Non-pigmented ciliary epithelial cell (primary cell): ENCODE results near the gene CCDC97.
"Not testable (repeated sequence)": the region's sequence is repeated elsewhere in the genome, so short reads cannot be mapped to it uniquely, and the experiment has no call there.

Source experiments
- DNase-seq: peaks from one replicate; pipeline ENCODE4 v3.0.0-alpha.2; 2010; ENCODE audit warnings: low read depth

Gene CCDC97

GRCh38 chr19:41339936-41340335, 30.0 kb downstream of the CCDC97 start:
- no peak for DNase-seq

DNA sequence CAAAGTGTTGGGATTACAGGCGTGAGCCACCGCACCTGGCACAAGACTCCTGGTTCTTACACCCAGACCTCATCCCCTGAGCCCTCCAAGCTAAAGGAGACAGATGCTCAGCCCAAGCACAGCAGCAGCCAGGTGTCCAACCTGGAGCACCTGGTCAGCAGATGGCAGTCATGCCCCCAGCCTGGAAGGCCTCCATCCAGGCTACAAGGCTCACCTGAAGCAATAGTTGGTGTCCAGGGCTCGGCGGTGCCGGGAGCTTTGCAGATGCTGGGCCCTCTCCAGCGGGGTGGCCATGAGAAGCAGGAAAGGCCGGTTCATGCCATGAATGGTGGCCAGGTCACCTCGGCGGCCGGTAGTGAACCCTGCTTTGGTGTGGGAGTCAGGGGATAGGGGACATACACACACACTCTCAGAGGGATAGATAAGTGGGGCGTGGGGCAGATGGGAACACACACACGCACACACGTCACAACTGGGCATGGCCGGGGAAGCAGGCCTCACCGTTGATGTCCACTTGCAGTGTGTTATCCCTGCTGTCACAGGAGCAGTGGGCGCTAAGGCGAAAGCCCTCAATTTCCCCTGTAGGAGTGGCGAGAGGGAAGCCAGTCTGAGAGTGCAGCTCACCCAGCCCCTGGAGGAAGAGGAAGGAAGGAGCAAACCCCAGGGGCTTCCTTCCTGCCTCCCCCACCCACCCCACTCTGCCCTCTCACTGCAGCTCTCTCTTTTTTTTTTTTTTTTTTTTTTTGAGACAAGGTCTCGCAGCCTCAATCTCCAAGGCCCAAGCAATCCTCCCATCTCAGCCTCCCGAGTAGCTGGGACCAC, 31.9 kb downstream of the CCDC97 start:
- no peak for DNase-seq

DNA sequence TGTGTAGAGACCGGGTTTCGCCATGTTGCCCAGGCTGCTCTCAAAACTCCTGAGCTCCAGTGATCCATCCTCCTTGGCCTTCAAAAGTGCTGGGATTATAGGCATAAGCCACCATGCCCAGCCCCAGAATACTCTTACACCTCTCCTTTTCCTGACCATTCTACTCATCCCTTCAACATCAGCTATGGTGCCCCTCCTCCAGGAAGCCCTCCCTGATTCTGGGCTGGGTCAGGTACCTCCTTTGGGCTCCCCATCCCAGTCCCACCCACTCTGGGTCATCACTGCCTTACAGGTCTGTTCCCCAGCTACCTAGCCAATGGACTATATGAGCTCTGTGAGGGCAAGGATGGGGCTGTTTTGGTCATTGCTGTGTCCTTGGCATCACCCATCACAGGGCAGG, 34.2 kb downstream of the CCDC97 start:
- DNase-seq: no peak

GRCh38 chr19:41346916-41347315, 36.9 kb downstream of the CCDC97 start:
- DNase-seq: not testable (repeated sequence)

- DNase-seq: no peak
These were observed 40.9 kb downstream of the CCDC97 start for GRCh38 chr19:41350735-41351338.

DNA sequence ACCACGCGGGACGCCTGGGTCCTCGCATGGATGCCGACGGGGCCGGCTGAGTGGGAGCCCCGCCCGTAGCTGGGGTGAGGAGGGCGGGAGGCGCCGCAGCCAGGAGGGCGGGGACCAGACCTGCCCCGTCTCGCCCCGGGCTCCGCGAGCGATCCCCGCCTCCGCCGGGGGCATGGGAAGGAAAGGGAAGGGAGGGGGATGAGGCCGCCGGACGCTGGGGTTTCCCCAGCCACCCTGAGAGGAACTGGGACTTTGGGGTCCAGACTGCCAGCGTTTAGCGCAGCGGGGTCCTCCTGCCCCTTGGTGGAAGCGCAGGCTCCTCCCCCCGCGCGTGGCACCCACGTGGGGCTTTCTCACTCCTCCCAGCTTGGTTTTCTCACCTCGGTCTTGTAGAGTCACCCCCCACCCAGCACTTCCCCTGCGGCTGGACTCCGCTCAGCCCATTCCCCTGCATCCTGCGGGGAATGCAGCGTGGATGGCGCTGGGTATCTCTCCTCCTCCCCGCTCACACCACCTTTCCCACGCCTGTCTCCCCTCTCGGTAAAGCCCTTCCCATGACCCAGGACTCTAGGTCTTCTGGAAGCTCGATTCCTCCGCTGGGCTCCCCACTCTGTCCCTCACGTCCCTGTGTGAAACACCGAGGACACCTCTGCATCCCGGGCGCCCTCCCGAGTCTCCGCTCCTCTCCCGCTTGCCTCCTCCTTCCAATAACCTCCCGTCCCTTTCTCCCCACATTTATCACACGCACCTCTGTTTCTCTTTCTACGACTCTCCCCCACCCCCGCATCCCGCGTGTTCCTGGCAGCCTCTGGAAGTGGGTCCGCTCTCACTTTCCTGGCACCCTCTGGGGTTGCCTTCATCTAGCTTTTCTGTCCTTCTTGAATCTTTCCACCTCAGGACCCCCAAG, 41.6 kb downstream of the CCDC97 start:
- no peak for DNase-seq

- DNase-seq: no peak
These were observed 42.3 kb downstream of the CCDC97 start for GRCh38 chr19:41352279-41352608.

DNA sequence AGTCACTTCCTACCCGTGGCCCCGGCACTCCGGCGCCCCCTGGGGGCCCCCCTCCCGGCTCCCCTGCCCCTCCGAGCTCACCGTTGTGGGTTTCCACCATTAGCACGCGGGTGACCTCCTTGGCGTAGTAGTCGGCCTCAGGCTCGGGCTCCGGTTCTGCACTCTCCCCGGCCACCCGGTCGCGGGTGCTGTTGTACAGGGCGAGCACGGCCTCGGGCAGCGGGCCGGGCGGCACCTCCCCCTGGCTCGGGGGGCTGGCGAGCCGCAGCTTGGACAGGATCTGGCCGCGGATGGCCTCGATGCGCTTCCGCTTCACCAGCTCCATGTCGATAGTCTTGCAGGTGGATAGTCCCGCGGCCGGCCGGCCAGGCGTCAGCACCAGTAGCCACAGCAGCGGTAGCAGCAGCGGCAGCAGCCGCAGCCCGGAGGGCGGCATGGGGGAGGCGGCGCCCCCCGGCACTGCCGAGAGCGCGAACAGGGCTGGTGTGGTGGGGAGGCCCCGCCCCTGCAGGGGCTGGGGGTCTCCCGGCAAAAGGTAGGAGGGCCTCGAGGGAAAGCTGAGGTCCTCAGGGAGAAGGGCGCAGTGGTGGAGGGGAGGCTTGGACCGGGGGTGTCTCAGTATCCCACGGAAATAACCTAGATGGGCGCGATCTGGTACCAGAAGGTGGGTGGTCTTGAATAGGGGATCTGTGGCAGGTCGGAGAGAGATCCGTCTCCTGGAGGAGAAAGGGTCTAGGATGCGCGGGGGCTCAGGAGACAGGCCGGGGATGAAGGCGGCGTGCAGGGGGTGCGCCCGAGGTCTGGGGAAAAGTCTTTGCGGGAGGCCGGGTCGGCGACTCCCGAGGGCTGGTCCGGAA, 42.9 kb downstream of the CCDC97 start:
- DNase-seq: no peak

DNA sequence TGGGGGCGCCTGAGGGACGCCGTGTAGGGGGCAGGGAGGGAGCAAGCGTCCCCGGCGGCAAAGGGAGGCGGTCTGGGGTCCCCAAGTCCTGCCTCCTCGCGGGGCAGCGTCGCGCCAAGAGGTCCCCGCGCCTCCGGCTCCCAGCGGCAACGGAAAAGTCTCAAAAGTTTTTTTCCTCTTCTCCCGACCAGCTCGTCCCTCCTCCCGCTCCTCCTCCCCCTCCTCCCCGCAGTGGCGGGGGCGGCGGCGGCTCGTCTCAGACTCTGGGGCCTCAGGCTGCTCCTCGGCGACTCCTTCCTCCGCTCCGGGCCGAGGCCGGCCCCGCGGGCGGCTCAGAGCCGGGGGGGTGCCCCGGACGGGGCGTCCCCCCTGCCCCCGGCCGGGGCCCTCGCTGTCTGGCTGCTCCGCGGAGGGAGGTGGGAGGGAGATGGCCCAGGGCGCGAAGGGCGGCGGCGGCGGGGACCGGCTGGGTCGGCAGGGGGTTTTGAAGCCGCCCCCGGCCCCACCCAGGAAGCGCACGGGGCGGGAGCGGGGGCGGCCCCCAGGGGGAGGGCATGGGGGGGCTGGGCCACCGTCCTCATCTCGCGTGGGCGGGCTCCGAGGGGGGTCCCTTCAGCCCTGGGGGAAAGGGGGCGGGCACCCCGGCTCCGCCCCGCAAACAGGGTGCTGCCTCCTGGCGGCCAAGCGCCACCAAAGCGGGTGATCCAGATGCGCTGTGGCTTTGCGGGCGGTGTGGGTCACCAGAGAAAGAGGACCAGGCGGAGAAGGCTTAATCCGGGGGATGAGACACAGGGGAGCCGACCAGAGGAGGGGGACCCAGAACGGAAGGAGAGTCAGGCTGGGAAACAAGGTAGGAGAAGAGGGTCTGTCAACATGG, 43.7 kb downstream of the CCDC97 start, which contains the start of gene TGFB1:
Gene TGFB1 (minus strand): TSS at position 457 of the 877 bp plus-strand sequence. CDS start 878 bp downstream, outside the sequence.
- DNase-seq: peak; percentile 51

DNA sequence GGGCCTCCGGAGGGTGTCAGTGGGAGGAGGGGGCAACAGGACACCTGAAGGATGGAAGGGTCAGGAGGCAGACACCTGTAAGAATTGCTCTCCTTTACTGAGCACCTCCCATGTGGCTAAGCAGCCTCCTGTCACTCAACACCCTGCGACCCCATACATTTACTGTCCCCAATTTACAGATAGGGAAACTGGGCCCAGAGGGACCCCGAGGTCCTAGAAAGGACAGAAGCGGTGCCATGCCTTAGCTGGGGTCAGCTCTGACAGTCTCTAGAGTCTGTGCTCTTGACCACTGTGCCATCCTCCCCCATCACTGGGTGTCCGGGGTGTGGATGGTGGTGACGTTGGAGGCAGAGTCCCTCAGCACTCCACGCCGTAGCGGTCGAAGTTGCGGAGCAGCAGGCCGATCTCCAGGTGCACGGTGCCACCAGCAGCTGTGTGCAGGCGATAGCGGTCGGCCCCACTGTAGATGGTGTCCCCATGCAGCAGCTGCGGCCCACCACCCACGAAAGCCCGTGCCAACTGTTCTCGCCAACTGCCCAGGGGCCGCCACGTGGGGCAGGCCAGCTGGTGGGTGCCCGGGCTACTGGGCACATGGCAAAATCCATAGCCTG, 44.5 kb downstream of the CCDC97 start:
- DNase-seq: no peak

GRCh38 chr19:41355035-41355434, 45.1 kb downstream of the CCDC97 start:
- DNase-seq: no peak

GRCh38 chr19:41355802-41356201, 45.8 kb downstream of the CCDC97 start:
- no peak for DNase-seq

- DNase-seq: no peak
These were observed 47.2 kb downstream of the CCDC97 start for GRCh38 chr19:41356984-41357739.

- no peak for DNase-seq
These were observed 47.8 kb downstream of the CCDC97 start for GRCh38 chr19:41357746-41358145.

DNA sequence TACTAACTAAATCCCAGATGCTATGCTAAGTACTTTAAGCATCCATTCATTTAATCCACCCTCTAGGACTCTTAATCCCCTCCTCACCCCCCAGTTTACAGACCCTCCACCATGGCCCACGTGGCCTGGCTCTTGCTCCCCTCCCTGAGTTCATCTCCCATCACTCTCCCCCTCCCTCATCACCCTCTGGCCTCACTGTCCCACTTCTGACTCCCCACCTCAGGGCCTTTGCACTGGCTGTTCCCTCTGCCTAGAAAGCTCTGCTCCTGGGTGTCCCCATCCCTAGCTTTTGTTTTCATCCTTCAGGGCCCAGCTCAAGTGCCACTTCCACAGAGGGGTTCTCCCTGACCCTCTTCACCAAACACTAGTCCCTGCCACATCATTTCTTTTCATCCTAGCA, 49.8 kb downstream of the CCDC97 start:
- no peak for DNase-seq

DNA sequence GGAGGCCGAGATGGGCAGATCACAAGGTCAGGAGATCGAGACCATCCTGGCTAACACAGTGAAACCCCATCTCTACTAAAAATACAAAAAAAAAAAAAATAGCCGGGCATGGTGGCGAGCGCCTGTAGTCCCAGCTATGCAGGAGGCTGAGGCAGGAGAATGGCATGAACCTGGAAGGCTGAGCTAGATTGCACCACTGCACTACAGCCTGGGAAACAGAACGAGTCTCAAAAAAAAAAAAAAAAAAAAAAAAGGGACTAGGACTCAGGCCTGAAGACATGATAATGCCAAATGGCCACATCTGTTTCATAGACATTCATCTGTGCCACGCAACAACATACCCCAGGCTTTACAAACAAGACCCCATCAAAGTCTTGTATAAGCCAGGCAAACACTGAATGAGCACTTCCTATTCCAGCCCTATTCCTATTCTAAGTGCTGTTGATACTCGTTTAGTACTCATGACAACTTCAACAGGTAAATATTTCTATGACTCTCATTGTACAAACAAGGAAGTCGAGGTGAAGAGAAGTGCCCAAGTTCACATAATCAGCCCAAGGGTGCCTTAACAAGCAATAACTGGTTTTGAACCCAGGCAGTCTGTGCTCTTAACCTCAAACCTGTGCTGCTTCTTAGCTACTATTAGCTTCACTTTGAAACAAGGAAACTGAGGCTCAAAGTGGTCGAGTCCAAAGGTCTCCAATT, 52.3 kb downstream of the CCDC97 start:
- no peak for DNase-seq

DNA sequence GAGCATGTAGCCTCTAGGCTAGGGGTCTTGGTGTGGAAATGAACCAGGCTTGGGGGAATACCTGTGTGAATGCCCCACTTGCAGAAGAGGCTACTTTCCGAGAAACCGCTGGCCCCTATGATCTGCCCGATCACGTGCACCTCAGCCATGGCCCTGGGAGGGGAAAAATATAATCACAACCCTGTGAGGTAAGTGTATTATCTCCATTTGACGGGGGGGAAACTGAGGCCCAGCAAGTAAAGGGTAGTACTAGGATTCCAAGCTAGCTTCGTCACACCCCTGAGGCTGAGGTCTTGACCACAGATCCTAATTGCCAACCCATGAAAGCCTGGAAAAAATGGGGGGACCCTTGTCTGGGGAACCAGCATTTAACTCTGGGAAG, 53.4 kb downstream of the CCDC97 start:
- DNase-seq: no peak

DNA sequence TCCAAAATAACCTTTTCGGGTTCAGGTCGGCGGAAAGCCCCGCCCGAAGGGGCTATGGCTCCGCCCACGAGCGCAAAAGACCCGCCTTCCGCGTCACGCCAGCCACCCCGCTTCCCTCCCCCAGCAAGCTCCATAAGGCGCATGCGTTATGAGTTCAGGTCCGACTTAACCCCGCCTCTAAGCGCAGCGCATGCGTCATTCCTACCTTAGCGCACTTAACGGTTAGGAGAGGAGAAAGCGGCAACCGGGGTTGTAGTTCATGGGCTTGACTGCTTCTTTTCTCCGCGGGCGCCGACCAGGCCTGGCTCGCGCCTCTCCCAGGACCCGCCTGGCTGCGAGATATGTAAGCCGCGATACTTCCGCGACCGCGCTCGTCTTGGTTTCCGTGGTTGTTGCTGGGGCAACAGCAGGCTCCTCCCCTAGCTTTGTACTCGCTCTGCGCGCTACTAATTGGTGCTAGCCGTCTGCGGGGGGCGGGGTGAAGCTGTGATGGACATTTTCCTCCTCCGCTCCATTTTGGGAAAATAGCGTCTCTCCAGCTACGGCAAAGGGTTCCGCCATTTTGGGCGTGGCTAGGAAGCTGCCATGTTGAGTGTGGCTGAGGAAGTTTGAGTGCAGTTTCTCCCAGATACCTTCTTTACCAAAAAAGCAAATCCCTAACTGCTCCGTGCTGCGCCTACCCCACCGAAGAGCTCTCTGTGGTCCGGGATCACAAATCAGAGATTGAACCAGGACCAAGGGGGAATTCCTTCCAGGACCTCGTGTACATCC, 54.0 kb downstream of the CCDC97 start, which contains the start of gene B9D2:
Gene B9D2 (minus strand): TSS at position 397 of the 771 bp plus-strand sequence. CDS start 630 bp downstream, outside the sequence.
- DNase-seq: peak; percentile 92
